ENCODE data around the gene BRD8.

Gene BRD8

GRCh38 chr5:138223532-138223931 lies 45.1 kb upstream of the BRD8 start:
- peaks cover 10% of the 10 kb centered on the region for H3K9me3 ChIP-seq (ENCODE audit: insufficient read depth, low read length, severe bottlenecking)
- H4K20me1 ChIP-seq (ENCODE audit: insufficient read depth, low read length), result no peaks in the 10 kb centered on the region
- H2AFZ ChIP-seq (ENCODE audit: low read depth, low read length), result no peak overlapping the region
- H3K4me3 ChIP-seq (ENCODE audit: low read depth in 1 of 2, low read length in 2 of 2), result no peak overlapping the region
- TF ChIP-seq EZH2 (IDR thresholded peaks at IDR 0.05; ENCODE audit: borderline replicate concordance, low read depth, low read length, severe bottlenecking), result no peak
- TF ChIP-seq, protein P1, sequence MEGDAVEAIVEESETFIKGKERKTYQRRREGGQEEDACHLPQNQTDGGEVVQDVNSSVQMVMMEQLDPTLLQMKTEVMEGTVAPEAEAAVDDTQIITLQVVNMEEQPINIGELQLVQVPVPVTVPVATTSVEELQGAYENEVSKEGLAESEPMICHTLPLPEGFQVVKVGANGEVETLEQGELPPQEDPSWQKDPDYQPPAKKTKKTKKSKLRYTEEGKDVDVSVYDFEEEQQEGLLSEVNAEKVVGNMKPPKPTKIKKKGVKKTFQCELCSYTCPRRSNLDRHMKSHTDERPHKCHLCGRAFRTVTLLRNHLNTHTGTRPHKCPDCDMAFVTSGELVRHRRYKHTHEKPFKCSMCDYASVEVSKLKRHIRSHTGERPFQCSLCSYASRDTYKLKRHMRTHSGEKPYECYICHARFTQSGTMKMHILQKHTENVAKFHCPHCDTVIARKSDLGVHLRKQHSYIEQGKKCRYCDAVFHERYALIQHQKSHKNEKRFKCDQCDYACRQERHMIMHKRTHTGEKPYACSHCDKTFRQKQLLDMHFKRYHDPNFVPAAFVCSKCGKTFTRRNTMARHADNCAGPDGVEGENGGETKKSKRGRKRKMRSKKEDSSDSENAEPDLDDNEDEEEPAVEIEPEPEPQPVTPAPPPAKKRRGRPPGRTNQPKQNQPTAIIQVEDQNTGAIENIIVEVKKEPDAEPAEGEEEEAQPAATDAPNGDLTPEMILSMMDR (IDR thresholded peaks at IDR 0.05; ENCODE audit: borderline replicate concordance, extremely low read depth, low read length, poor library complexity, severe bottlenecking), result no peak
- H3K27me3 ChIP-seq (ENCODE audit: insufficient read depth, low read length, poor library complexity), result no peaks in the 10 kb centered on the region
- no peaks in the 10 kb centered on the region for H3K4me1 ChIP-seq (ENCODE audit: insufficient read depth, low read length)
- no peak overlapping the region for H3K27ac ChIP-seq (ENCODE audit: low read length)
- no peaks in the 10 kb centered on the region for H3K79me2 ChIP-seq (ENCODE audit: insufficient read depth, low read length)
- no peaks in the 10 kb centered on the region for H3K36me3 ChIP-seq (ENCODE audit: insufficient read depth, low read length)
- no peak overlapping the region for H3K9ac ChIP-seq (ENCODE audit: low read depth, low read length)
- DNase-seq, result no peak
- ATAC-seq (ENCODE audit: insufficient read depth, low read depth), result no peak
- no peak overlapping the region for H3K4me2 ChIP-seq (ENCODE audit: insufficient read depth, low read length)

DNA sequence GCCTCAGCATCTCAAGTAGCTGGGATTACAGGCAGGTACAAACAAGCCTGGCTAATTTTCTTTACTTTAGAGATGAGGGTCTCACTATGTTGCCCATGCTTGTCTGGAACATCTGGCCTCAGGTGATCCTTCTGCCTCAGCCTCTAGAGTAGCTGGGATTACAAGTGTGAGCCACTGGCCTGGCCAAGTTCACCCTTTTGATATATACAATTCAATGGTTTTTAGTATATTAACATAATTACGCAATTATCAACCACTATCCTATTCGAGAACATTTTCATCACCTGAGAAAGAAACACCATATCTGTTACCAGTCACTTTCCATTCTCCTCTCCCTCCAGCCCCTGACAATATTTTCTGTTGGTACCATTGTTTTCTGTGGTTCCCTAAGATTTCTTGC lies 38.4 kb upstream of the BRD8 start:
- Histone ChIP-seq H3K4me2 (ENCODE audit: insufficient read depth, low read length) (no peak overlapping the region), H3K79me2 (ENCODE audit: insufficient read depth, low read length) (peaks cover 14% of the 10 kb centered on the region), H3K4me3 (ENCODE audit: low read depth in 1 of 2, low read length in 2 of 2) (no peak overlapping the region), H4K20me1 (ENCODE audit: insufficient read depth, low read length) (no peaks in the 10 kb centered on the region), H3K4me1 (ENCODE audit: insufficient read depth, low read length) (peaks cover 15% of the 10 kb centered on the region), H3K27ac (ENCODE audit: low read length) (no peak overlapping the region), H2AFZ (ENCODE audit: low read depth, low read length) (no peak overlapping the region), H3K9me3 (ENCODE audit: insufficient read depth, low read length, severe bottlenecking) (no peaks in the 10 kb centered on the region), H3K36me3 (ENCODE audit: insufficient read depth, low read length) (peaks cover 6% of the 10 kb centered on the region), H3K9ac (ENCODE audit: low read depth, low read length) (no peak overlapping the region), H3K27me3 (ENCODE audit: insufficient read depth, low read length, poor library complexity) (no peaks in the 10 kb centered on the region)
- no peak for TF ChIP-seq EZH2 (IDR thresholded peaks at IDR 0.05; ENCODE audit: borderline replicate concordance, low read depth, low read length, severe bottlenecking)
- TF ChIP-seq, protein P1 (IDR thresholded peaks at IDR 0.05; ENCODE audit: borderline replicate concordance, extremely low read depth, low read length, poor library complexity, severe bottlenecking), result no peak
- no peak for ATAC-seq (ENCODE audit: insufficient read depth, low read depth)
- DNase-seq, result no peak

GRCh38 chr5:138213161-138214029 lies 35.0 kb upstream of the BRD8 start, which contains the start of gene CDC23:
CDC23 (minus strand) TSS chr5:138213323; CDS start chr5:138213312, 11 bp downstream.
- H3K4me1 ChIP-seq (ENCODE audit: insufficient read depth, low read length), result peaks cover 31% of the 10 kb centered on the region
- H3K27ac ChIP-seq (ENCODE audit: low read length), result peak within 1 kb of the TSS; percentile 91
- no peaks in the 10 kb centered on the region for H3K27me3 ChIP-seq (ENCODE audit: insufficient read depth, low read length, poor library complexity)
- DNase-seq (peak; percentile 96), ATAC-seq (ENCODE audit: insufficient read depth, low read depth) (peak; percentile 97)
- peak within 1 kb of the TSS; percentile 95 to 97 for H3K4me3 ChIP-seq (ENCODE audit: low read depth in 1 of 2, low read length in 2 of 2)
- peak within 1 kb of the TSS; percentile 68 for H3K4me2 ChIP-seq (ENCODE audit: insufficient read depth, low read length)
- H3K36me3 ChIP-seq (ENCODE audit: insufficient read depth, low read length), result peaks cover 37% of the 10 kb centered on the region
- peaks cover 47% of the 10 kb centered on the region for H3K79me2 ChIP-seq (ENCODE audit: insufficient read depth, low read length)
- H3K9ac ChIP-seq (ENCODE audit: low read depth, low read length), result peak within 1 kb of the TSS; percentile 89
- no peaks in the 10 kb centered on the region for H4K20me1 ChIP-seq (ENCODE audit: insufficient read depth, low read length)
- H2AFZ ChIP-seq (ENCODE audit: low read depth, low read length), result peak within 1 kb of the TSS; percentile 99
- no peaks in the 10 kb centered on the region for H3K9me3 ChIP-seq (ENCODE audit: insufficient read depth, low read length, severe bottlenecking)
- TF ChIP-seq, protein P1 (IDR thresholded peaks at IDR 0.05; ENCODE audit: borderline replicate concordance, extremely low read depth, low read length, poor library complexity, severe bottlenecking), result no peak
- TF ChIP-seq EZH2 (IDR thresholded peaks at IDR 0.05; ENCODE audit: borderline replicate concordance, low read depth, low read length, severe bottlenecking), result no peak
